Amygdala (tissue), 56 donors: ENCODE data around the gene SDHA.
"Not testable (repeated sequence)": the region's sequence is repeated elsewhere in the genome, so short reads cannot be mapped to it uniquely, and the experiment has no call there.

Source experiments
- DNase-seq, 56 donors: peaks; one replicate each; lab custom pipeline; 2025; lab: John Stamatoyannopoulos, UW

The SDHA gene

DNA sequence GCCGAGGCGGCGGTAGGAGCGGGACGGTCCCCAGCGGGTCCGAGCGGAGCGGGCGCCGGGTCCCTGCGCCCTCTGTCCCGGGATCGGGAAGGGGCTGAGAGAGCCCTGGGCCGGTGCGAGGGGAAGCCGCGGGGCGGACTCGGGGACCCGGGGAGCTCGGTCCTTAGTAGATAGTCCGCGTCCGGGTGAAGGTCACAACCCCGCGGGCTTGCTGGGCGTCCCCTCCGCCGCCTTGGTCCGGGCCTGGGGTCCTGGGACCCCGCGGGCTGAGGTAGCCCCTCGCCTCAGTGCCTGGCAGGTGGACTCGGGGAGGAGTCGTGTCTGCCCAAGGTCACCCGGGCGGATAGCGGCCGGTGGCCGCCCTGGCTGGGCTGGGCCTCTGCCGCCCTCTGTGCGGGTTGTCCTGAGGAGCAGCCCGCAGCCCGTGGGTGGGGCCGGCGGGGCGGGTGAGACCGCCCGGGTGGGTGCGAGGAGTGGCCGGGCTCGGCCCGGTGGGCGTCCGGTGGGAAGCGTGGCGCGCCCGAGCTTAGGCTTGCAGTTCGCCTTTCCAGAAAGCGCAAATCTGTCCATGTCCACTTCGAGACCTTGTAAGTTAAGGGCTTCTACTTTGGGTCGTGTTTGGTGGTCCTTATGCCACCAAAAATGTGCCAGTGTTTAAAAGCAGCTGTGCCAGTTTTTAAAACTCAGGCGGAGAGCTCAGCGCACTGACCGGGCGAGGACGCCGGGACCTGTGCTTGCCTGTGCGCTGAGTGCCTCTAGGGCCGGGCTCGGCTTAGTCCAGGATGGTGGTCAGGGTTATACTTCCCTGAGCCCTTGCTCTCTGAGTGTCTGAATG is 554 bp downstream of the SDHA start:
- DNase-seq, result peak in 6 of 56 donors; percentile 13 to 71 (median 38)

DNA sequence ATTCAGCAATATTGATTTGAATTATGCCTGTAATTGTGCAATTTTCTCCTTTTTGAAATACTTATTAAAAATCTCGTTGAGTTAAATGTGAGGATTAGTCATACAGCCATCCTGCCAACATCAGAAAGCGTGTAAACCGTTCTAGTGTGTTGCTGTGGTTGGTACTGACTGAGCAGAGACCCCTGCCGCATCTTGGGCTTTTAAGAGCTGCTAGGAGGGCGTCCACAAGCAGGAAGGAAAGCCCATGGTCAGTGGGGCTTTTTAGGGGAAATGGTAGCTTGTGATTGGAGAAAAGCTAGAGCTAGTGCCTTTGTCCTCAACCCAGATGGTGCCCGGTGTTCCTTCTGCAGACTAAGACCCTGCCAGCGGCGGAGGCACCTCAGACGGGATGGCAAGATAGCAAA is 1.3 kb downstream of the SDHA start:
- peak in 4 of 56 donors; percentile 5 to 17 (median 10) for DNase-seq

DNA sequence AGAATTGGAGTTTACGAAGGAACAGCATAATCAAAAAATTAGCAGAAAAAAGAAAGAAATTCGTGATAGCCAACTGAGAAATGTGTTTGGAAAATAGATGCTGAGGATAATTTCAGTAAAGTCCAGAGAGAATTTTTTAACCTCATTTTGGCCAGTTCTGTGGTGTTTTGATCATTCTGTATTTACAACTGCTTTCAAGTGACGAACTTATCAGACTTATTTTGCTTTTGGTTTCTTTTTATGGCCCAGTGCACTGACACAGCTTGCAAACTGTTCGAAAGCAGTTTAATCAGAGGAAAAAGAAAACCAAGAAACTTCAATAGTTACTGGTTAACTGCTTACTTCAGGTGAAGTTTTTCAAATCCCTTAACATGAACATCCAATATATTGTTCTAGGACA is 1.9 kb downstream of the SDHA start:
- no peak for DNase-seq

DNA sequence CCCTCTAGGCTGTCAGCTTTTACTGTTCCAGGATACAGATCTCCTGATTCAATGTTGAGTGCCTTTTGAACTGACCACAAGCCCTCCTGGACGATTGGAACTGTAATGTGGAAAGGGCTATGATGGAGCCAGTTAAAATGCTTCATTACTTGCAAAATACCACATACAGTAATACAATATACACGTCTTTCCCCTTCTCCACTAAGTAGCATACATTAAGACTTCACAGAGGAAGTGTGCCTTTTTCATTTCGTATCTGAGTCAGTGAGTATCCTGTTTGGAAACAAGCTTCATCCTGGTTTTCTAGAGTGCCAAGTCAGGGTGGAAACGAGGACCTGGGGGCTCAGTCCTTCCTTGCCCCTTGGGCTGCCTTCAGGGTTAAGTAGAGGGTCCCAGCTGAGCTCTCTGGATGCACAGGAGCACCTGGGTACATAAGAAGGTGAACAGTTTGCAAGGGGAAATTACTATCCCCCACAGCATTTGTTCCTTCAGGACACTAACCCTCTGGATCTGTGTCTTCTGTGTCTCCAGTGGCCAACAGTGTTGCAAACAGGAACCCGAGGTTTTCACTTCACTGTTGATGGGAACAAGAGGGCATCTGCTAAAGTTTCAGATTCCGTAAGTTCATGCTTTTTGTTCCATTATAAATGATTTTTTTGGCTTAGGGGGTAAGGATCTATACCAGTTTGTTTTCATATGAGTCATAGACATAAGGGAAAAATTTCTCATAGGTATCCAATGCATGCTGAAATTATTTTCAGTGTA is 5.0 kb downstream of the SDHA start:
- DNase-seq, result not testable (repeated sequence)

DNA sequence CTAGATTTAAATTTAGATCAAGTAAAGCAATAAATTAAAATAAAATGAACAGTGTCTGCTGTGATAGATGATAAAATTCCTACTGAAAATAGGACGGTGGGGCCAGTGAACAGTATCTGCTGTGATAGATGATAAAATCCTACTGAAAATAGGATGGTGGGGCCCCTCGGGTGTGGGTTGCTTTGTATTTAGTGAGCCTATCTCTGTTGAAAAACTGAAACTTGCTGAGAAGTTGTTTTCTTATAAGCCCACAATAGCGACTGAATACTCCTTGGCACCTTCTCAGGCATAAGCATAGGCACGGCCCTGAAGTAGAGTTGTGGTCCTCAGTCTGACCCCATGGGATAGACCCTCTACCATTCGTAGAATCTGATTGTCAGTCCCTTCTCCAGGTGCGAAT is 5.7 kb downstream of the SDHA start:
- no peak for DNase-seq

DNA sequence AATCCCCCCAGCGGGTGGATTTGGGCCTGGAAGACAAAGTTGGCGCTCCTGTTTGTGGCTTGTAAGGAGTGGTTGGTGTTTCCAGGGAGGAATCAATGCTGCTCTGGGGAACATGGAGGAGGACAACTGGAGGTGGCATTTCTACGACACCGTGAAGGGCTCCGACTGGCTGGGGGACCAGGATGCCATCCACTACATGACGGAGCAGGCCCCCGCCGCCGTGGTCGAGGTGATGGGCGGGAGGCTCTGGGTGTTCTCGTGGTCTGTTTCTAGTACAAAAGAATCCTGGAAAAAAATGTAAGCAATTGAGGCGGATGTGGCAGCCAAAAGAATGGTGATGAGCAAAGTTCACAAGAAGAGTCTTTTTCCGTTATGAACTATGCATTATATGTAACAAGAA is 7.2 kb downstream of the SDHA start:
- DNase-seq, result no peak

DNA sequence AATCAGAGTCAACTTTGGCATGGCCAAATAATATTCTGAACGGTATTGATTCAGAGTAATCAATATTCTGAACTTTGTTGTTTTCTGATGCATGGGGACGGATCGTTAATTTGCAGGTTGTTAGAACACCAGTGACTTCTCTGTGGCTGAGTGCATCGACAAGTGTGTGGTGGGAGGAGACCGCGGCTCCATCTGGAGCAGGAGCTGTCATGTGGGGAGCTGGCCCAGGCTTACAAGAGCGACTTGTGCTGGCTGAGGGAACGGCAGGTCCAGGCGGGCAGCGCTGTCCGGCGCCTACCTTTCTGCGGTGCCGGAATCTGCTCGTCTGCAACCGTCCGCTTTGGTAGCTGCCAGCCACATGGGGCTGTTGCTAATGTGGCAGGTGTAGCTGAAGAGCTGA is 9.3 kb downstream of the SDHA start:
- peak in 15 of 56 donors; percentile 1 to 54 (median 27) for DNase-seq

DNA sequence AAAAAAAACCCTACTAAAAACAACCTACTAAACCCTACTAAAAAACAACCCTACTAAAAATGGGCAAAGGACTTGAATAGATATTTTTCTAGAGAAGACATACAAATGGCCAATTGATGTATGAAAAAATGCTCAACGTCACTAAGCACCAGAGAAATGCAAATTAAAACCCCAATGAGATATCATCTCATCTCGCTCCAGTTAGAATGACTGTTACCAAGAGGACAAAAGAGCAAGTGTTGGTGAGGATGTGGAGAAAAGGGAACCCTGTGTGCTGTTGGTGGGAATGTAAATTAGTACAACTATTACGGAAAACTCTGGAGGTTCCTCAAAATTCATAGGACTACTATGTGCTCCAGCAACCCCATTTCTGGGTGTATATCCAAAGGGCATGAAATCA is 10.8 kb downstream of the SDHA start:
- no peak for DNase-seq

DNA sequence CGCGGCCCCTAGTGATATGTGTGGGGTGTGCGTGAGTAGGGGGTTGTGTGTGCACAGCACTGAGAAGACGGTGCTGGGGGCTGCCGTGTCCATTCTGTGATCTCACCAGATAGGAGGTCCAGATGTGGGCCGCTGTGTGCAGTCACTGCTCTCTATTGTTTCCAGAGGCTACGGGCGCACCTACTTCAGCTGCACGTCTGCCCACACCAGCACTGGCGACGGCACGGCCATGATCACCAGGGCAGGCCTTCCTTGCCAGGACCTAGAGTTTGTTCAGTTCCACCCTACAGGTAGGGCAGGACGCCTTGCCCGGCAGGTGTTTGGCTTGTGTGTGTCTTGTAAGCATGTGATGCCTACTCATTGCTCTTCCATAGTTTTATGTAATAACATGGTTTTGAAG is 12.6 kb downstream of the SDHA start:
- no peak for DNase-seq

DNA sequence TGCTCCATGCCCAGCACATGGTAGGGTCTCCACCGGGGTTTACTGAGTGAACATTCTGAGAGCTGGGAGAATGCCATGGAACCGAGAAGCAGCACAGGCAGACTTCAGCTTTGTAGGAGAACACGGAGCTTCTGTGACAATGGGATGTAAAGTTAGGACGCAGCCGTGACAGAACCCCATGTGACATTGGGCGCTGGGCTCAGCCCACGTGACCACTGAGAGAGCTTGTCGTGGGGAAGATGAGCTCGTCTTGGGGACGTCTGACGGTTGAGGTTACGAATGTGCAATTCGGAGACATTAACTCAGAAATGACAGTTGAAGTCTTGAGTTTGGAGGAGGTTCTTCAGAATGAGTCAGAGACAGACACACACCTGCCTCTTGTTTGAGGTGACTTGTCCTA is 13.5 kb downstream of the SDHA start:
- DNase-seq, result peak in 12 of 56 donors; percentile 1 to 42 (median 16)

DNA sequence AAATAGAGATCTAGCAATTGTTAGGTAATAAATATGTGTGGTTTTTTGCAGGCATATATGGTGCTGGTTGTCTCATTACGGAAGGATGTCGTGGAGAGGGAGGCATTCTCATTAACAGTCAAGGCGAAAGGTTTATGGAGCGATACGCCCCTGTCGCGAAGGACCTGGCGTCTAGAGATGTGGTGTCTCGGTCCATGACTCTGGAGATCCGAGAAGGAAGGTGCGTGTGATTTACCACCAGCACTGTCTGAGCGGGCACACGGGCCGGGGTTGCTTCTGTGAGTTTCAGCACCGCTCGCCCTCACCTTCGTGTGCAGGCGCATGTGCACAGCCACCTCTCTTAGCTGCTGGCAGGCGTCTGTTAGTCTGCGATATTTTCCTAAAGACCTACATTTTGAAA is 15.3 kb downstream of the SDHA start:
- DNase-seq, result not testable (repeated sequence)

DNA sequence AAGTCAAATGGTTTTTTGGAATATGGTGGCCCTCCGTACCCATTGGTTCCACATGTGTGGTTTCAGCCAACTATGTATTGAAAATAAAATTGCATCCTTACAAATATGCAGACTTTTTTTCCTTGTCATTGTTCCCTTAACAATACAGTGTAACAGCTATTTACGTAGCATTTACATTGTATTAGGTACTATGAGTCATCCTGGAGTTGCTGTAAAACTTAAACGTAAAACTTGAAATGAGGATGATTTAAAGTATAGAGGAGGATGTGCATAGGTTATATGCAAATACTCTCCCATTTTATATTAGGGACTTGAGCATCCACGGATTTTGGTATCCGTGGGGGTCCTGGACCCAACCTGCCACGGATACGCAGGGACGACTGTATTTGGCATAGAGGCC is 16.3 kb downstream of the SDHA start:
- DNase-seq, result no peak

DNA sequence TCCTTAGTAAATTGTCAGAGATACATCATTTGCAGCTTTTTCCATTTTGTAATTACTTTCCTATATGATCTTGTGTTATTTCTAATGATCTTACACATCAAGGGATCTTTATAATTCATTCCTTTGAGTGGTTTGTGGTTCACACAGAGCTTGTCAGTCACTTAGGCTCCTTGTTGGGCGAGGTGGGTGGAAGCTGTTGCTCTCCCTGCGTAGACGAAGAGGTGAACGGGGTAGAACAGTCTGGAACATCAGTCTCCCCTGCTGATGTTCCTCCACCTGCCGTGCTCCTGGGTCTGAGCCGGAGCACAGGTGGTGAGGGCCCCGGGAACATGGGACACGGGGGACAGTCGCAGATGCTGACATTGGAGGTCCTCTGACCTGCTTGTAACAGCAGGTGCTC is 17.4 kb downstream of the SDHA start:
- DNase-seq, result not testable (repeated sequence)

DNA sequence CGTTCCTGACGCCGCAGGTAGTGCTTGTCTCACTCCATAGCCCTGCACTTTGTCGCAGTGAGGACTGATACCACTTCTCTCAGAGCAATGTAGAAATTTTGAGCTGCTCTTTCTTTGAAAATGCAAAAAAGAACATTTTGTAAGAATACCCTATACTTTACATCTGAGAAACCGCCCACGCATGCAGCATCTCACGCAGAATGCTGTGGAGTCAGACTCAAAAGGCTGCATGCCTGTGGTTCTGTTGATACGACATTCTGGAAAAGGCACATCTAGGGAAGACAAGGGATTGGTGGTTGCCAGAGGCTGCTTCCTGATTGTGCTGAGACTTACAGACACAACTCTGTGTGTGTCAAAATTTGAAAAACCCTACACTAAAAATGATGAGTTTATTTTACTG is 19.8 kb downstream of the SDHA start:
- peak in 15 of 56 donors; percentile 9 to 56 (median 33) for DNase-seq

DNA sequence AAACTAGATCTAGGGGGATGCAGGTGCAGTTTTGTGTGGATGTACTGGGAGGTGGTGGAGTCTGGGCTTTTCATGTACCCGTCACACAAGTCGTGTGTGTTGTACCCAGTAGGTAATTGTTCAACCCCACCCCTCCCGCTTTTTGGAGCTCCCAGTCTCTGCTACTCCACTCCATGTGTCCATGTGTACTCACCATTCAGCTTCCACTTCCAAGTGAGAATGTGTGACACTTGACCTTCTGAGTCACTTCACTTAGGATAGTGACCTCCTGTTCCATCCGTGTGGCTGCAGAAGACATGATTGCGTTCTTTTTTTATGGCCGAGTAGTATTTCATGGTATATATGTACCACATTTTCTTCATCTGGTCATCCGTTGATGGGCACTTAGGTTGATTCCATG is 22.4 kb downstream of the SDHA start:
- DNase-seq, result not testable (repeated sequence)

DNA sequence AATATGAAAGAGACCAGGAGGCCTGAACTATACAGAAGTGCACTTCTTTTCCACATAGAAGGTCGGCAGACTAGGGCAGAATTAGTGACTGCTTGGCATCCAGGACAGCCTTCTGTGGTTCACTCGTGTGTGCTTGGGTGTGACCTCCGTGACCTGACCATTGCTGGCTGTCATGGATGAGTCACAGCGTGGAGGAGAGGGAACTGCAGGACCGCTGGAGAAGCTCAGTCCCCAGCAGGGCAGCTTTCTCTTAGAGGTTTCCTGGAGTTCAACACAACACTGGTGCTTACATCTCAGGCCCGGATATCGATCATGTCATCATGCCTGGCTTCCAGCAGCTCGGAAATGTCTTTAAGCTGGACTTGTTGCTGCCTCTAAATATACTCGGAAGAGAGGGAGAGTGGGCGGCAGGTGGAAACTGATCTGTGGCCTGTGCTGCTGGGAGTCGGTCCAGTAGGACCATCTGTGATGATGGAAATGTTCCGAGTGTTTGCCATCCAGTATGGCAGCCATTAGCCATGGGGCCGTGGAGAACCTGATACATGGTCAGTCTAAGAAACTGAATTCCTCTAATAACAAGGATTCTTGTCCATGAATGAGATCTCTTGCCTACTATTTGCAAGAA is 23.0 kb downstream of the SDHA start:
- not testable (repeated sequence) for DNase-seq

DNA sequence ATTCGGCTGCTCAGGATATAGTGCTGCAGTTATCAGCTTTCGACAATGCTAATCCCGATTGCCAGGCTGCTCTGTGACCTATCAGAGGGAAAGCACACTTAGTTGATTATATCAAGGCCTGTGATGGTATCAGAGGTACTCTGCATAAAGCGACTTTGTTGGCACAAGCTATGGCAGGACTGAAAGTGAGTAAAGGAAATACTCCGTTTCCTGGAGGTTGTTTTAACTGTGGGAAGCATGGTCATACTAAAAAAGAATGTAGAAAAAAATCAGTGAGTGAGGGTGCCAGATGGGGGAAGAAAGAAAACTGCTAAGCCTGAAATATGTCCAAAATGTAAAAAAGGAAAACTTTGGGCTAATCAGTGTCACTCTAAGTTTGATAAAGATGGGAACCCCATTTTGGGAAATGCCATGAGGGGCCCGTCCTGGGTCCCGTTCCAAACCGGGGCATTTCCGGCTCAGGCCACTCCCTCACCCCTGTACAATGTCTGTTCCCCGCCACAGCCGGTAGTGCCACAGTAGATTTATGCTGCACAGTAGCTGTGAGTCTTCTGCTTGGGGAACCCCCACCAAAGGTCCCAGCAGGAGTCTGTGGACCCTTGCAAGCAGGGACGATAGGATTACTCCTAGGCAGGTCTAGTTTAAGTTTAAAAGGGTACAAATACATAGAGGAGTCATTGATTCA is 25.7 kb downstream of the SDHA start:
- DNase-seq, result not testable (repeated sequence)

DNA sequence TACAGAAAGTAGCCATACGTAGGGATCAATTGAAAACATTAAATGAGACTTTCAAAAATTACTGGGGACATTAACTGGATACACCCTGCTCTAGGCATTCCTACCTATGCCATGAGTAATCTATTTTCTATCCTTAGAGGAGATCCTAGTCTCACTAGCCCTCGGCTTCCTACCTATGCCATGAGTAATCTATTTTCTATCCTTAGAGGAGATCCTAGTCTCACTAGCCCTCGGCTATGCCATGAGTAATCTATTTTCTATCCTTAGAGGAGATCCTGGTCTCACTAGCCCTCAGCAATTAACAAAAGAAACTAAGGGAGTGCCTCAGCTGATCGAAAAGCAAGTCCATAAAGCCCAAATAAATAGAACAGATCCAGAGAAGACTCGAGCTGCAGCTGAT is 27.6 kb downstream of the SDHA start:
- not testable (repeated sequence) for DNase-seq

DNA sequence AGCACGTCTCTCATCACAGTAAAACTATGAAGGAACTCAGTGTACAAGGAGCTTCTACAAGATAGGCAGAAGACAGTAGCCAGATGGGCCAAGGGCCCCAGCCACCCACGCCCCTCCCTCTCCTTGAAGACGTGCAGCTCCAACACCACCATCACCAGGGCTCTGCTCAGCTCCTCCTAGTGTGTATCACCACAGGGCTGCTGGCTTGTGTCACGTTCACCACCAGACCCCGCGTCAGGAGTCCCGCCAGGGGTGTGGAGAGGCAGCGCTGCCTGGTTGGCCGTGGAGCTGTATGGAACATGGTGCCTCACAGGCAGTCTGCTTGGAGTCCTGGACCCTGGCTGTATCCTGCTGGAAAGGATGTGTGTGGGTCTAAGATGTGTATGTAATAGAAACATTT is 32.3 kb downstream of the SDHA start:
- DNase-seq, result not testable (repeated sequence)

DNA sequence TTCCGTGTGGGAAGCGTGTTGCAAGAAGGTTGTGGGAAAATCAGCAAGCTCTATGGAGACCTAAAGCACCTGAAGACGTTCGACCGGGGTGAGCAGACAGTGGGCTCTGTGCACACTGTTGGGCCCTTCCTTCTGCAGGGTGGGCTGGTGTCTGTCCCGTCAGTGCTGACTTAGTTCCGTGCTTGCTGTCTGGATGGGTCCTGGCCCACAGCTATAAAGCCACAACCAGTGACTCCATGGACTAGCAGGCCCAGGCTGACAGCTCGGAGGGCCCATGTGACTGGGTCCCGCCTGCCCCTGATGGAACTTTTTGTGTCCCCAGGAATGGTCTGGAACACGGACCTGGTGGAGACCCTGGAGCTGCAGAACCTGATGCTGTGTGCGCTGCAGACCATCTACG is 32.9 kb downstream of the SDHA start:
- DNase-seq, result not testable (repeated sequence)

DNA sequence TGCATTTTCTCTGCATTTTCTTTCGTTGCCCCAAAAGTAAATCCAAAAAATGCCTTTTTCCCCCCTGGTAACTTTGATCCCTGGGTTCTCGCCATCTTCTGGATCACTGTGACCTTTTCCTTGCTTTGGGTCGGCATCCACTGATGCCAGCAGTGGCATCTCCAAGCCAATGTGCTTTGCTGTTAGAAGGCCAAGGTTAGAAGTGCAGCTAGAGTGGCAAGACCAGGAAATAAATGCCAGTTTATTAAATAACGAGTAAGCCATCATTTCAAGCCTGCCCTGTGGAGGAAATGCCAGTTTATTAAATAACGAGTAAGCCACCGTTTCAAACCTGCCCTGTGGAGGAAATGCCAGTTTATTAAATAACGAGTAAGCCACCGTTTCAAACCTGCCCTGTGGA is 33.4 kb downstream of the SDHA start:
- not testable (repeated sequence) for DNase-seq
